22Rv1 (cell line): Measurements from ENCODE around the gene SHD.
"Not testable (repeated sequence)": the region's sequence is repeated elsewhere in the genome, so short reads cannot be mapped to it uniquely, and the experiment has no call there.

Experiments
- H3K27ac ChIP-seq: fragments of 450-650 bp; 2 replicates; pipeline ENCODE4 v1.5.1; 2017
- CTCF ChIP-seq: fragments of 450-650 bp; IDR thresholded peaks from 2 replicates; pipeline ENCODE4 v1.5.1; 2017; ENCODE audit warnings: mild to moderate bottlenecking
- ZFX ChIP-seq: fragments of 450-650 bp; IDR thresholded peaks from 2 replicates; pipeline ENCODE4 v1.6.1; 2017; ENCODE audit warnings: antibody characterized with exemption, borderline replicate concordance

Gene SHD

DNA sequence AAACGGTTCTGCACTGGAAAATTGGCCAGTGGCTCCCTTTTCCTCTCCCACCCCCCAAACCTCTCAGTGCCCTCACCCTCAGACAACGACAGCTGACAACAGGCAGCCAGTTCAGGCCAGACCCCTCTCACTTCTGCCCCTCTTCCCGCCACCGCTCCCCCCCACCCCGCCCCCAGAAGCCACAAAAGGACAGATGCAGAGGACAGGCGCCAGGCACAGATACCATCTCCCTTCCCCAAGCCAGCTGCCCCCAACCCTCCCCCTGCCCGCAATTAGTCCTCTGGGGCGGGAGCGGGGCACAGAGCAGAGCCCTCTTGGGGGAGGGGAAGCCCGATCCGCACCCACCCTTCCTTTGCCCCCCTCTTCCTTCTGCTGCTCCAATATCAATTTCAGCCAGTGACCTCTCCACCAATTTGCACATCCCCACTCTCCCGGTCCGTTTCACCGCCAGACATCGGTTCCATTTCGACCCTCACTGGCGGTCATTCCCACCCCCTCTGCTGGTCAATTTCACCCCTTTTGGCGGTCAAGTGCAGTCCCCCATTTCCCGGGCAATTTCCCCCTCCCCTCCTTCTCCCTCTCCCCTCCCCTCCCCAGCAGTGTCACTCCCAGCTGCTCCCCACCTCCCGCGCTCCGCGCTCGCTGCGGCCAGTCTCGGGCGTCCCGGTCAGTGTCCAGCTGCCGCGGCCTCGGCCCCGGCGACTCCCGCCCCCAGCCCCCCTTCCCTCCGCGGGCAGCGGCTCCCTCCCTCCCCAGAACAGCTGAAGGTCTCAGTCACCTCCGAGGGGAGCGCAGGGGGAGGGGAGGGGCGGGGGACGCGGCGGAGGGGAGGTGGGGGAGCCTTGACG, at the start of gene SHD:
Gene SHD, plus strand, starts transcription at position 848 of the 848 bp plus-strand sequence. CDS start 798 bp downstream, outside the sequence.
- H3K27ac ChIP-seq = no peak within 1 kb of the TSS
- TF ChIP-seq ZFX (no peak), CTCF (no peak)

- not testable (repeated sequence) for H3K27ac ChIP-seq
Measured at GRCh38 chr19:4230237-4230636, 48.8 kb upstream of the SHD start.

DNA sequence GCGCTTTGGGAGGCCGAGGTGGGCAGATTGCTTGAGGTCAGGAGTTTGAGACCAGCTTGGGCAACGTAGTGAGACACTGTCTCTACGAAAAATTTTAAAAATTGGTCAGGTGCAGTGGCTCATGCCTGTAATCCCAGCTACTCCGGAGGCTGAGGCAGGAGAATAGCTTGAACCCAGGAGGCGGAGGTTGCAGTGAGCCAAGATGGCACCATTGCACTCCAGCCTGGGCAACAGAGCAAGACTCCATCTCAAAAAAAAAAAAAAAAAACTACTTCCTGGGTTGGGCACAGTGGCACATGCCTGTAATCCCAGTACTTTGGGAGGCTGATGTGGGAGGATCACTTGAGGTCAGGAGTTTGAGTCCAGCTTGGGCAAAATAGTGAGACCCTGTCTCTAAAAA, 47.5 kb upstream of the SHD start:
- not testable (repeated sequence) for H3K27ac ChIP-seq

DNA sequence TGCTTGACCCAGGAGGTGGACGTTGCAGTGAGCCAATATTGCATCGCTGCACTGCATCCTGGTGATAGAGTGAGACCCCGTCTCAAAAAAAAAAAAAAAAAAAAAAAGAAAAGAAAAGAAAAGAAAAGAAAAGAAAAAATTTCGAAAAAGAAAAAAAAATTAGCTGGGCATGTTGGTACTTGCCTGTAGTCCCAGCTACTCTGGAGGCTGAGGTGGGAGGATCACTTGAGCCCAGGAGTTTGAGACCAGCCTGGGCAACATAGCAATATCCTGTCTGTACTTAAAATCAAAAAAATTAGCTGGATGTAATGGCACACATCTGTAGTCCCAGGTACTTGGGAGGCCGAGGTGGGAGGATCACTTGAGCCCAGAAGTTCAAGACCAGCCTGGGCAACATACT, 46.9 kb upstream of the SHD start:
- H3K27ac ChIP-seq = not testable (repeated sequence)

DNA sequence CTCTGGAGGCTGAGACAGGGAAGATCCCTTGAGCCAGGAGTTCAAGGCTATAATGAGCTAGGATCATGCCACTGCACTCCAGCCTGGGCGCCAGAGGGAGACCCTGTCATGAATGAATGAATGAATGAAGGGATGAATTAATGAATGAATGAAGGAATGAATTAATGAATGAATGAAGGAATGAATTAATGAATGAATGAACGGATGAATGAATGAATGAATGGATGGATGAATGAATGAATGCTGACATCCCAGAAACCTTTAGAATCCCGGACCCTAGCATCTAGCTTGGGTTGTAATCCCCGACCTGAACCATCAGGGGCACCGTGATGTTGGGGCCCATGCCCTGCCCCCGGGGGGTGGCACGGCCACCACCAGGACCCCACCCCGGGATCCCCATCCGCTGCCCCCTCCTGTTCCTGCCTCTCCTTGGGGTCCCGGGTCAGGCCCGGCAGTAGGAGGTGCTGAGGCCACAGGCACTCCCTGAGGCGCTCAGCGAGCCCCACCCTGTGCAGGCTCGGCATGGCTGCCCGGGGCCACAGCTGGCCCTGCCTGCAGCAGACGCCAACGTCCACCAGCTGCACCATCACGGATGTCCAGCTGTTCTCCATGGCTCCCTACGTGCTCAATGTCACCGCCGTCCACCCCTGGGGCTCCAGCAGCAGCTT, 46.3 kb upstream of the SHD start:
- no peak overlapping the region for H3K27ac ChIP-seq
- no peak for TF ChIP-seq CTCF
- no peak for TF ChIP-seq ZFX

GRCh38 chr19:4233282-4233853, 45.7 kb upstream of the SHD start:
- no peak overlapping the region for H3K27ac ChIP-seq
- TF ChIP-seq CTCF = peak; percentile 86
- TF ChIP-seq ZFX = no peak

- no peak overlapping the region for H3K27ac ChIP-seq
- TF ChIP-seq CTCF = no peak
- no peak for TF ChIP-seq ZFX
Measured at GRCh38 chr19:4234142-4234861, 44.8 kb upstream of the SHD start.

GRCh38 chr19:4234862-4235201, 44.2 kb upstream of the SHD start:
- TF ChIP-seq ZFX (no peak), CTCF (no peak)
- H3K27ac ChIP-seq = no peak overlapping the region

DNA sequence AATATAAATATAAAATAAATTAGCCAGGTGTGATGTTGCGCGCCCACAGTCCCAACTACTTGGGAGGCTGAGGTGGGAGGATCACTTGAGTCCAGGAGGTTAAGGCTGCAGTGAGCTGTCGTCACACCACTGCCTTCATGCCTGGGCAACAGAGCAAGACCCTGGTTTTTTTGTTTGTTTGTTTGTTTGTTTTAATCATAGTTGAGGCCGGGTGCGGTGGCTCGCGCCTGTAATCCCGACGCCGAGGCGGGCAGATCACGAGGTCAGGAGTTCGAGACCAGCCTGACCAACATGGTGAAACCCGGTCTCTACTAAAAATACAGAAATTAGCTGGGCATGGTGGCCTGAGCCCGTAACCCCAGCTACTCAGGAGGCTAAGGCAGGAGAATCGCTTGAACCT, 41.6 kb upstream of the SHD start:
- not testable (repeated sequence) for H3K27ac ChIP-seq
